OCI-LY1 (cell line): ENCODE data around the gene NKPD1.

ENCODE experiments used
- CTCF ChIP-seq: fragments of 200-600 bp; sonication (generic), shearing (Covaris generic); IDR thresholded peaks from 2 replicates; pipeline ENCODE4 v1.5.1; 2017; ENCODE audit warnings: mild to moderate bottlenecking, antibody characterized with exemption, low read length, moderate library complexity, mixed read lengths
- EZH2 ChIP-seq: fragments of 200-600 bp; sonication (generic), shearing (Covaris generic); IDR thresholded peaks from 2 replicates; pipeline ENCODE4 v1.8.0; 2017; ENCODE audit warnings: borderline replicate concordance, mixed run types, mild to moderate bottlenecking, antibody characterized with exemption, low read length, moderate library complexity, mixed read lengths

GRCh38 chr19:45118106-45118505 is 42.7 kb downstream of the NKPD1 start:
- TF ChIP-seq CTCF (no peak), EZH2 (no peak)
